Ishikawa (cell line): ENCODE measurements around the gene GALNT9.

Source experiments
- CEBPB ChIP-seq: IDR thresholded peaks from 2 replicates; pipeline ENCODE4 v1.6.1; 2012
- CREB1 ChIP-seq: IDR thresholded peaks from 2 replicates; pipeline ENCODE4 v1.6.1; 2012; ENCODE audit warnings: low read depth
- EGR1 ChIP-seq: IDR thresholded peaks from 2 replicates; pipeline ENCODE4 v1.6.1; 2012
- EP300 ChIP-seq: IDR thresholded peaks from 2 replicates; pipeline ENCODE4 v1.6.1; 2012; ENCODE audit warnings: borderline replicate concordance
- FOXM1 ChIP-seq: IDR thresholded peaks from 2 replicates; pipeline ENCODE4 v1.6.1; 2012; ENCODE audit warnings: low read depth, borderline replicate concordance
- NFIC ChIP-seq: IDR thresholded peaks from 2 replicates; pipeline ENCODE4 v1.6.1; 2012
- RAD21 ChIP-seq: IDR thresholded peaks from 2 replicates; pipeline ENCODE4 v1.6.1; 2012; ENCODE audit warnings: low read depth
- REST ChIP-seq: IDR thresholded peaks from 2 replicates; pipeline ENCODE4 v1.6.1; 2012; ENCODE audit warnings: low read depth, mild to moderate bottlenecking
- TAF1 ChIP-seq: IDR thresholded peaks from 2 replicates; pipeline ENCODE4 v1.6.1; 2012; ENCODE audit warnings: low read depth, mild to moderate bottlenecking
- TCF12 ChIP-seq: IDR thresholded peaks from 2 replicates; pipeline ENCODE4 v1.6.1; 2012; ENCODE audit warnings: low read depth
- TEAD4 ChIP-seq: IDR thresholded peaks from 2 replicates; pipeline ENCODE4 v1.6.1; 2012
- USF1 ChIP-seq: IDR thresholded peaks from 2 replicates; pipeline ENCODE4 v1.6.1; 2012
- YY1 ChIP-seq: IDR thresholded peaks from 2 replicates; pipeline ENCODE4 v1.6.1; 2012; ENCODE audit warnings: low read depth
- ZBTB7A ChIP-seq: IDR thresholded peaks from 2 replicates; pipeline ENCODE4 v1.6.1; 2012; ENCODE audit warnings: low read depth
- TF ChIP-seq, protein P1 (sequence below): IDR thresholded peaks from 2 replicates; pipeline ENCODE4 v1.6.1; 2012

GALNT9 gene

GRCh38 chr12:132373901-132374611 lies 44.7 kb upstream of the GALNT9 start:
- no peak for TF ChIP-seq CEBPB
- TF ChIP-seq, protein P1, sequence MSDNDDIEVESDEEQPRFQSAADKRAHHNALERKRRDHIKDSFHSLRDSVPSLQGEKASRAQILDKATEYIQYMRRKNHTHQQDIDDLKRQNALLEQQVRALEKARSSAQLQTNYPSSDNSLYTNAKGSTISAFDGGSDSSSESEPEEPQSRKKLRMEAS = no peak

DNA sequence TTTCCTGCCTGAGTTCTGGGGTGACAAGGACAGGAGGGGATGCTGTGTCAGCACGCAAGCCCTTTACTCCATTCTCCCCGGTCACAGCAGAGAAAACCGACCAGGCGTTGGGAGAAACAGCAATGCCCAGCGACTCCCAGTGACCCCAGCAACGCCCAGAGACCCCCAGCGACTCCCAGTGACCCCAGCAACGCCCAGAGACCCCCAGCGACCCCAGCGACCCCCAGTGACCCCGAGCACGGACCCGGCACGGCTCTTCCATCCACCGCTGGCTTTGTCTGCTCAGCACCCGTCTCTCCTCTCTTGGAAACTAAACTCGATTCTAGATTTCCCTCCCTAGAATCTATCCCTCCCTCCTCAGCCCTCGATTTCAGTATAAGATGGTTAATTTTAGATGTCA lies 38.5 kb upstream of the GALNT9 start:
- TF ChIP-seq FOXM1 (no peak), TEAD4 (no peak), CREB1 (no peak), USF1 (no peak), EP300 (no peak), ZBTB7A (no peak), RAD21 (no peak), NFIC (no peak), TAF1 (no peak), TCF12 (no peak), CEBPB (no peak), YY1 (no peak)
- TF ChIP-seq, protein P1 = no peak

- no peak for TF ChIP-seq TEAD4
These were observed 37.9 kb upstream of the GALNT9 start for GRCh38 chr12:132367071-132367851.

GRCh38 chr12:132366341-132366861 lies 37.0 kb upstream of the GALNT9 start:
- no peak for TF ChIP-seq RAD21
- TF ChIP-seq FOXM1 = no peak
- TF ChIP-seq USF1 = no peak
- TF ChIP-seq NFIC = no peak
- no peak for TF ChIP-seq YY1
- no peak for TF ChIP-seq TAF1
- TF ChIP-seq TEAD4 = no peak
- no peak for TF ChIP-seq REST
- no peak for TF ChIP-seq EGR1
- TF ChIP-seq ZBTB7A = no peak
- no peak for TF ChIP-seq CREB1
- TF ChIP-seq TCF12 = no peak
- TF ChIP-seq EP300 = no peak
- TF ChIP-seq CEBPB = no peak
- TF ChIP-seq, protein P1 = no peak

GRCh38 chr12:132365226-132365625 lies 35.8 kb upstream of the GALNT9 start:
- no peak for TF ChIP-seq CREB1
- no peak for TF ChIP-seq TAF1
- no peak for TF ChIP-seq TCF12
- TF ChIP-seq ZBTB7A = no peak
- no peak for TF ChIP-seq YY1
- no peak for TF ChIP-seq NFIC
- no peak for TF ChIP-seq TEAD4
- TF ChIP-seq, protein P1 = no peak
- no peak for TF ChIP-seq CEBPB
- no peak for TF ChIP-seq EGR1
- TF ChIP-seq FOXM1 = no peak
- TF ChIP-seq USF1 = no peak
- TF ChIP-seq REST = no peak
